T-helper 1 cell treated with Interleukin-12 subunit alpha and Interleukin-12 subunit beta and Interleukin-4 antibody, amounts not matched to agents 30 μg/mL and 1 μg/mL, for 36 hours (primary cell): ENCODE results near the gene MT1B.

Source experiments
- H3K27ac Mint-ChIP-seq: one replicate; pipeline ENCODE4 v1.8.0; 2021; ENCODE audit warnings: mild to moderate bottlenecking, mixed read lengths
- H3K27me3 Mint-ChIP-seq: one replicate; pipeline ENCODE4 v1.8.0; 2021; ENCODE audit warnings: low read depth, mixed read lengths
- H3K36me3 Mint-ChIP-seq: one replicate; pipeline ENCODE4 v1.8.0; 2021; ENCODE audit warnings: low read depth, mixed read lengths
- H3K4me1 Mint-ChIP-seq: one replicate; pipeline ENCODE4 v1.8.0; 2021; ENCODE audit warnings: low read depth, mixed read lengths
- H3K4me3 Mint-ChIP-seq: one replicate; pipeline ENCODE4 v1.8.0; 2021; ENCODE audit warnings: mild to moderate bottlenecking, moderate library complexity, mixed read lengths
- H3K9me3 Mint-ChIP-seq: one replicate; pipeline ENCODE4 v1.8.0; 2021; ENCODE audit warnings: mixed read lengths

The MT1B gene

GRCh38 chr16:56651586-56651985, at the start of gene MT1B:
Gene MT1B (plus strand): TSS chr16:56651886. CDS start chr16:56651954, 68 bp downstream.
- Mint-ChIP-seq H3K36me3 (no peaks in the 10 kb centered on the region), H3K27me3 (peaks cover 46% of the 10 kb centered on the region), H3K9me3 (no peaks in the 10 kb centered on the region), H3K4me3 (no peak within 1 kb of the TSS), H3K4me1 (no peaks in the 10 kb centered on the region), H3K27ac (no peak within 1 kb of the TSS)

DNA sequence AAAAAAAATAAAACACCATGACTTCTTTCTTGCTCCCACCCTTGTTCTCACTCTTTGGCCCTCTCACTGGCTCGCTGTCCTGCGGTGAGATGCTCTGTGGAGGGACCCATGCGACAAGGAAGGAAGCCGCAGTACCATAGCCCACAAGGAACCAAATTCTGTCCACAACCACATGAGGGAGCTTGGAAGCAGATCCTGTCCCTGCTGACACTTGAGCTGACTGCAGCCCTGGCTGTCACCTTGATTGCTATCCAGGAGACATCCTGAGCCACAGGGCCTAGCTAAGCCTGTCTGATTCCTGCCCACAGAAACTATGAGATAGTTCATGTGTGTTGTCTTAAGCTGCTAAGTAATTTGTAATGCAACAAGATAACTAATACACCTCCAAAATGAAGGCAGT, 48.1 kb upstream of the MT1B start:
- Mint-ChIP-seq H3K27ac (no peak overlapping the region), H3K27me3 (peaks cover 18% of the 10 kb centered on the region), H3K4me3 (no peak overlapping the region), H3K9me3 (no peaks in the 10 kb centered on the region), H3K4me1 (peaks cover 25% of the 10 kb centered on the region), H3K36me3 (peaks cover 3% of the 10 kb centered on the region)

DNA sequence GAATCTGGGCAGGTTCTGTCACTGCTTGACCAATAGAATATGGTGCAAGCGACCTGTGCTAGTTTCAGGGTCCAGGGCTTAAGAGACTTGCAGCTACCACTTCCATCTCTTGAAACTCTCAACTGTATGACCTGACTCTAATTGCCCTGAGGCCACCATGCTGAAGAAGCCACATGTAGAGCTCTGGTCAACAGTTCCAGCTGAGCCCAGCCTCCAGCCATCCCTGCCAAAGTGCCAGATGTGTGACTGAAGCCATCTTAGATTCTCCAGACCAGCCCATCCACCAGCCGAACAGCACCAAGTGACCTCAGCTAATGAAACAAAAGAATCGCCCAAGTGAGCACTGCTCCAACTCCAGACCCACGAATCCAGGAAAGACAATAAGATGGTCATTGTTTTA, 46.7 kb upstream of the MT1B start:
- Mint-ChIP-seq H3K36me3 (peaks cover 6% of the 10 kb centered on the region), H3K4me1 (peaks cover 31% of the 10 kb centered on the region), H3K27me3 (peaks cover 18% of the 10 kb centered on the region), H3K4me3 (no peak overlapping the region), H3K27ac (no peak overlapping the region), H3K9me3 (no peaks in the 10 kb centered on the region)

- Mint-ChIP-seq H3K4me1 (peaks cover 32% of the 10 kb centered on the region), H3K27ac (no peak overlapping the region), H3K9me3 (no peaks in the 10 kb centered on the region), H3K4me3 (no peak overlapping the region), H3K36me3 (peaks cover 6% of the 10 kb centered on the region), H3K27me3 (peaks cover 13% of the 10 kb centered on the region)
These were observed 46.2 kb upstream of the MT1B start for GRCh38 chr16:56605475-56605874.

GRCh38 chr16:56606071-56606475, 45.6 kb upstream of the MT1B start:
- H3K4me3 Mint-ChIP-seq = no peak overlapping the region
- H3K4me1 Mint-ChIP-seq = peaks cover 37% of the 10 kb centered on the region
- H3K27me3 Mint-ChIP-seq = peaks cover 7% of the 10 kb centered on the region
- no peaks in the 10 kb centered on the region for H3K9me3 Mint-ChIP-seq
- peaks cover 6% of the 10 kb centered on the region for H3K36me3 Mint-ChIP-seq
- no peak overlapping the region for H3K27ac Mint-ChIP-seq

- Mint-ChIP-seq H3K27ac (peak overlapping the region; percentile 28), H3K36me3 (peaks cover 6% of the 10 kb centered on the region), H3K9me3 (no peaks in the 10 kb centered on the region), H3K27me3 (peaks cover 4% of the 10 kb centered on the region), H3K4me3 (peak overlapping the region; percentile 19), H3K4me1 (peaks cover 42% of the 10 kb centered on the region)
These were observed 45.1 kb upstream of the MT1B start for GRCh38 chr16:56606476-56607108.

DNA sequence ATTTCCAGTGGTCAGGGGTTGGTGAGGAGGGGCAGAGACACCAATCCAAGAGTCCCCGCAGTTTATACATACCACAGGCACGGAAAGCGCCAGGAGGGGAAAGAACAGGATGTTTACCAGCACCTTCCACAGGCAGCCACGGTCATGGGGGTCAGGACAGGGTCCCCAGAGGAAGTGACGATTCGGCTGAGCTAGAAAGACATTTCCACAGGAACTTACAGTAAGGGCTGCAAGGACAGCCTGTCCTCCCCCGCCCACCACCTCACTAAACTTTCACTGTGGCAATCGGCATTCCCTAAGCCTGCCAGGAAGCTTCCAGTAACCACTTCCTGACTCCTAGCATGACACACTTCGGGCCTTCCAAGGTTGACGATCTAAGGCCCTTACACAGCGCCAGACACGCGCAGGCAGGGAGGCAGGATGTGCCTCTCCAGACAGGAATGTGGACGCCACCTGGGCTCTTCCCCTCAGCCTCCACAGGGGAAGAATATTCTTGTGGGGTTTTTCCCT, 44.5 kb upstream of the MT1B start:
- H3K4me1 Mint-ChIP-seq = peaks cover 42% of the 10 kb centered on the region
- no peaks in the 10 kb centered on the region for H3K9me3 Mint-ChIP-seq
- peaks cover 6% of the 10 kb centered on the region for H3K36me3 Mint-ChIP-seq
- H3K27me3 Mint-ChIP-seq = peaks cover 2% of the 10 kb centered on the region
- H3K4me3 Mint-ChIP-seq = peak overlapping the region; percentile 36
- peak overlapping the region; percentile 65 for H3K27ac Mint-ChIP-seq

- Mint-ChIP-seq H3K27ac (peak overlapping the region; percentile 85), H3K27me3 (no peaks in the 10 kb centered on the region), H3K9me3 (no peaks in the 10 kb centered on the region), H3K4me1 (peaks cover 42% of the 10 kb centered on the region), H3K36me3 (peaks cover 6% of the 10 kb centered on the region), H3K4me3 (peak overlapping the region; percentile 74)
These were observed 44.0 kb upstream of the MT1B start for GRCh38 chr16:56607675-56608042.

DNA sequence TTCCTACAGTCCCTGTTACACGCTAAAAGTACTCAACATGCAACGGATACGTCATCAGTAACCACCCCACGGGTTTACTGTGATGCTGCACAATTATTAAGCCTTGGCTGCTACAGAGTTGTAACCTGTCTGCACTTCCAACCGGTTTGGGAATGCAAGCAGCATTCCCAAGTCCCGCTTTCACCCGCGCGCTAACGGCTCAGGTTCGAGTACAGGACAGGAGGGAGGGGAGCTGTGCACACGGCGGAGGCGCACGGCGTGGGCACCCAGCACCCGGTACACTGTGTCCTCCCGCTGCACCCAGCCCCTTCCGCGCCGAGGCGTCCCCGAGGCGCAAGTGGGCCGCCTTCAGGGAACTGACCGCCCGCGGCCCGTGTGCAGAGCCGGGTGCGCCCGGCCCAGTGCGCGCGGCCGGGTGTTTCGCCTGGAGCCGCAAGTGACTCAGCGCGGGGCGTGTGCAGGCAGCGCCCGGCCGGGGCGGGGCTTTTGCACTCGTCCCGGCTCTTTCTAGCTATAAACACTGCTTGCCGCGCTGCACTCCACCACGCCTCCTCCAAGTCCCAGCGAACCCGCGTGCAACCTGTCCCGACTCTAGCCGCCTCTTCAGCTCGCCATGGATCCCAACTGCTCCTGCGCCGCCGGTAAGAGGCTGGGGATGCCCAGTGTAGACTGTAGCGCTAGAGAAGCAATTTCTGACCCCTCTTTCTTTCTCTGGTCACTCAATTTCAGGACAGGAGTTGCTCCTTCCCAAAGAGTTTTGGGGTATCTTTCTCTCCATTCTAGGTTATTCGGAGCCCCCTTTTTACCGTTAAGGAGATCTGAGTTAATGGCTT, 43.4 kb upstream of the MT1B start, which contains the start of gene MT2A:
Gene MT2A (plus strand): TSS at position 542 of the 833 bp plus-strand sequence. CDS start 72 bp downstream, at position 614.
- peak within 1 kb of the TSS; percentile 95 for H3K4me3 Mint-ChIP-seq
- peaks cover 42% of the 10 kb centered on the region for H3K4me1 Mint-ChIP-seq
- H3K27me3 Mint-ChIP-seq = no peaks in the 10 kb centered on the region
- H3K27ac Mint-ChIP-seq = peak within 1 kb of the TSS; percentile 99
- peaks cover 6% of the 10 kb centered on the region for H3K36me3 Mint-ChIP-seq
- H3K9me3 Mint-ChIP-seq = no peaks in the 10 kb centered on the region

DNA sequence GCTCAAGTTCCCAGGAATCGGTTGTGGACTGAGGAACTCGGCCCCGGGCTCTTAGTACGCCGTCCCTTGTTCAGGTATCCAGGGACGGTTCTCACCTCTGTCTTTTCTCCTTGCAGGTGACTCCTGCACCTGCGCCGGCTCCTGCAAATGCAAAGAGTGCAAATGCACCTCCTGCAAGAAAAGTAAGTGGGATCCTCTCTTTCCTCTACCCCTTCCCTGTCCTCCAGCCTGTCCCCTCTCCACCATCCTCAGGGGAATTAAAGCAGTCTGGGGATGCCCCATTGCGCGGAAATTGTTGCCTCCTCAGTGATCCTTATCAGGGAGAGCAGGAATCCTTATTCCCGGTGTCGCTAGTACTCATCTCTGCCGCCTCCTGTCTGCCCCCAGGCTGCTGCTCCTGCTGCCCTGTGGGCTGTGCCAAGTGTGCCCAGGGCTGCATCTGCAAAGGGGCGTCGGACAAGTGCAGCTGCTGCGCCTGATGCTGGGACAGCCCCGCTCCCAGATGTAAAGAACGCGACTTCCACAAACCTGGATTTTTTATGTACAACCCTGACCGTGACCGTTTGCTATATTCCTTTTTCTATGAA, 42.7 kb upstream of the MT1B start:
- Mint-ChIP-seq H3K27ac (peak overlapping the region; percentile 99), H3K4me3 (peak overlapping the region; percentile 95), H3K27me3 (no peaks in the 10 kb centered on the region), H3K36me3 (peaks cover 6% of the 10 kb centered on the region), H3K4me1 (peaks cover 46% of the 10 kb centered on the region), H3K9me3 (no peaks in the 10 kb centered on the region)

- H3K4me3 Mint-ChIP-seq = peak overlapping the region; percentile 95
- H3K36me3 Mint-ChIP-seq = peaks cover 6% of the 10 kb centered on the region
- H3K4me1 Mint-ChIP-seq = peaks cover 51% of the 10 kb centered on the region
- H3K27me3 Mint-ChIP-seq = no peaks in the 10 kb centered on the region
- H3K9me3 Mint-ChIP-seq = no peaks in the 10 kb centered on the region
- H3K27ac Mint-ChIP-seq = peak overlapping the region; percentile 99
These were observed 42.2 kb upstream of the MT1B start for GRCh38 chr16:56609463-56609921.

GRCh38 chr16:56610017-56610608, 41.6 kb upstream of the MT1B start:
- peaks cover 56% of the 10 kb centered on the region for H3K4me1 Mint-ChIP-seq

GRCh38 chr16:56610609-56611111, 41.0 kb upstream of the MT1B start:
- H3K27me3 Mint-ChIP-seq = no peaks in the 10 kb centered on the region
- peaks cover 59% of the 10 kb centered on the region for H3K4me1 Mint-ChIP-seq
- no peaks in the 10 kb centered on the region for H3K9me3 Mint-ChIP-seq
- H3K27ac Mint-ChIP-seq = peak overlapping the region; percentile 99
- peak overlapping the region; percentile 95 for H3K4me3 Mint-ChIP-seq
- H3K36me3 Mint-ChIP-seq = peaks cover 6% of the 10 kb centered on the region

More at GRCh38 chr16:56610017-56610608, 41.6 kb upstream of the MT1B start:
- Mint-ChIP-seq H3K27ac (peak overlapping the region; percentile 99), H3K4me3 (peak overlapping the region; percentile 95), H3K36me3 (peaks cover 6% of the 10 kb centered on the region), H3K9me3 (no peaks in the 10 kb centered on the region), H3K27me3 (no peaks in the 10 kb centered on the region)

DNA sequence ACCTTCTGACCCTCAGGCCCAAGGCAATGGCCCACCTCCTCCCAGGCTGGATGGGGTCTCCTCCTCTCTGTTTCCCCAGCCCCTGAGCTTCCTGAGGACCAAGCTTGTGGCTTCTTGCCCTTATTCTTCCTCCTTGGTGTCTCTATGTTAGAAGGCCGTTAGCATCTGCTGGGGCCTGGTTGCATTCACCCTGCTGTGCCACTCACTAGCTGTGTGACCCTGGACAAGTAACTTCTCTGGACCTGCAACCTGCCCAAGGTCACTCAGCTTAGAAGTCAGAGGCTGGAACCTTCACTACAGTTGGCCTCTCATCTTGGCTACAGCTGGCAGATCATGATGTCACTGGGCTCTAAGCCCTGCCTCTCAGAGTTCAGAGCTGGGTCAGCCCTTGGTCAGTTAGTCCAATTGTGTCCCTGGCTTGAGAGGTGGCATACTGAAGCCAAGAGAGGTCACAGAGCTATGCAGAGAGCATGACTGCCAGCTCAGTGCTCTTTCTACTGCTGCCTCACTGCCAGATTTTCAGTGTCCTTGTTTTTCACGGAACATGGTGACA, 40.3 kb upstream of the MT1B start:
- Mint-ChIP-seq H3K4me3 (peak overlapping the region; percentile 46), H3K4me1 (peaks cover 58% of the 10 kb centered on the region)

More for the DNA sequence above, 40.3 kb upstream of the MT1B start:
- H3K36me3 Mint-ChIP-seq = peaks cover 6% of the 10 kb centered on the region
- H3K27me3 Mint-ChIP-seq = no peaks in the 10 kb centered on the region
- peak overlapping the region; percentile 99 for H3K27ac Mint-ChIP-seq
- no peaks in the 10 kb centered on the region for H3K9me3 Mint-ChIP-seq
